Glomerular endothelial cell (primary cell): ENCODE measurements around the gene NGEF. TPM values are rescaled to one million over a fixed set of nuclear protein-coding genes. Genes with fewer than 3 reads are reported as not detected.
"Not testable (repeated sequence)": the region's sequence is repeated elsewhere in the genome, so short reads cannot be mapped to it uniquely, and the experiment has no call there.

Experiments used
- DNase-seq: peaks from one replicate; pipeline ENCODE4 v3.0.0-alpha.2; 2011; ENCODE audit warnings: low read depth, low spot score; ENCODE audit errors: extremely low read depth
- total RNA-seq: library from RNA; depleted of rRNA; stranded (reverse); fragments of >200 nt; gene quantifications from 2 replicates; pipeline ENCODE4 v1.2.3, GENCODE V29; 2015

Gene NGEF, protein sequence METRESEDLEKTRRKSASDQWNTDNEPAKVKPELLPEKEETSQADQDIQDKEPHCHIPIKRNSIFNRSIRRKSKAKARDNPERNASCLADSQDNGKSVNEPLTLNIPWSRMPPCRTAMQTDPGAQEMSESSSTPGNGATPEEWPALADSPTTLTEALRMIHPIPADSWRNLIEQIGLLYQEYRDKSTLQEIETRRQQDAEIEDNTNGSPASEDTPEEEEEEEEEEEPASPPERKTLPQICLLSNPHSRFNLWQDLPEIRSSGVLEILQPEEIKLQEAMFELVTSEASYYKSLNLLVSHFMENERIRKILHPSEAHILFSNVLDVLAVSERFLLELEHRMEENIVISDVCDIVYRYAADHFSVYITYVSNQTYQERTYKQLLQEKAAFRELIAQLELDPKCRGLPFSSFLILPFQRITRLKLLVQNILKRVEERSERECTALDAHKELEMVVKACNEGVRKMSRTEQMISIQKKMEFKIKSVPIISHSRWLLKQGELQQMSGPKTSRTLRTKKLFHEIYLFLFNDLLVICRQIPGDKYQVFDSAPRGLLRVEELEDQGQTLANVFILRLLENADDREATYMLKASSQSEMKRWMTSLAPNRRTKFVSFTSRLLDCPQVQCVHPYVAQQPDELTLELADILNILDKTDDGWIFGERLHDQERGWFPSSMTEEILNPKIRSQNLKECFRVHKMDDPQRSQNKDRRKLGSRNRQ
- total RNA-seq: 0.19 and 0.47 TPM in 2 replicates

- DNase-seq: no peak
These were observed at the start of gene NGEF for GRCh38 chr2:233013027-233013461. NGEF (minus strand) TSS chr2:233013256; CDS start chr2:232974890, 38,366 bp downstream.

GRCh38 chr2:233062451-233062850 lies 49.4 kb upstream of the NGEF start:
- no peak for DNase-seq

DNA sequence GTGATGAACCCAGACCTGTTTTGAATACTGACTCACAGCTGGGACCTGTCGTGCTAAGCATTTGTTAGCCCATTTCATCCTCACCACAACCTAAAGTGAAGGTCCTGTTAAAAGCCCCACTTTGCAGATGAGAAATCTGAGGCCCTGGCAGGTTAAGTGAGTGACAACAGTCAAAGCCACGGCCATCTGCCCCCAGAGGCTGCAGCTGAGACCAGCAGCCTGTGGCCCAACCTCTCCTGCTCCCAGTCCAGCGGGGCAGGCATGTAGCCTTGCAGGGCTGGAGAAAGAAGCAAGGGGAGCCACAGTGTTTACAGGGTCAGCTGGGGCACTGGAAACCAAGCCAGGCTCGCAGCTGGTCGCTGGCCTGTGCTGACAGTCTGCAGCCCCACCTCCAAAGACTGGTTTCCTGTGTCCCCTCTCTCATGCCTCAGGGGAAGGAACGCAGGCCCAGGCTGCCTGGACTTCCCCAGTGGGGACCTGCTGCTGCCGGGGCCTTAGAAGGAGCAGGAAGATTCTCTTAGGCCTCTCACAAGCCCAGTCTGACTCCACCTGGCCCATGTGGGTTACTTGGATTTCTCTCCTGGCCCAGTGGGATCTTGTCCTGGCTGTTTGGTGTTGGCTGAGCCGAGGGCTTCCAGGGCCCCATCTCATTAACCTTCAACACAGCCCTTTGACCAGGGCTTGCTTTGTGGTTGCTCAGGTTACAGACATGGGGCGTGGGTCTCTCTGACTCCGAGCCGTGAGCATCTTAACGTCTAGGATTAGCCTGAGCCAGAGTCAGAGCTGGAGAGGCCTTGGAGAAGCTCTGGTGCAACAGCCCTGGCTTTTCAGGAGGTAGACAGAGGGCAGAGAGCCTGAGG lies 48.8 kb upstream of the NGEF start:
- no peak for DNase-seq

- DNase-seq: no peak
These were observed 48.0 kb upstream of the NGEF start for GRCh38 chr2:233060980-233061590.

DNA sequence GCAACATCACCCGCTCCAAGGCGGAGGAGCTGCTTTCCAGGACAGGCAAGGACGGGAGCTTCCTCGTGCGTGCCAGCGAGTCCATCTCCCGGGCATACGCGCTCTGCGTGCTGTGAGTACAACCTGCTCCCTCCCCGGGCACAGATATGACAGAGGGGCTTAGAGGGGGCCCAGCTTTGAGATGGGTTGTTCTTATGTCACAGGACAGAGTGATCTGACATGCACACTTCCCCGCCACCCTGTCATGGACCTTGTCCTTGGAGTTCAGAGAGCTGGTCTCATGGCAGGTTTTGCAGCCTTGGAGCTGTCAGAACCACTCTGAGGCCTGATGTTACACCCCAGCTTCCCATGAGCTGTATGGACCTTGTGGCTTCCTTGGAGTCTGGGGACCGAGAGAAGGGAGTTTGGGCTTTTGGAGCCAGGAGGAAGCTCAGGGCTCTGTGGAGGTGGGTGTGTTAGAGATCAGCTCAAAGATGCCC lies 47.5 kb upstream of the NGEF start:
- DNase-seq: no peak

GRCh38 chr2:233059797-233060500 lies 46.9 kb upstream of the NGEF start, which contains the start of gene INPP5D:
INPP5D (plus strand) TSS chr2:233060342; CDS start chr2:233060479, 137 bp downstream.
- no peak for DNase-seq

- DNase-seq: no peak
These were observed 46.4 kb upstream of the NGEF start for GRCh38 chr2:233059547-233059796.

DNA sequence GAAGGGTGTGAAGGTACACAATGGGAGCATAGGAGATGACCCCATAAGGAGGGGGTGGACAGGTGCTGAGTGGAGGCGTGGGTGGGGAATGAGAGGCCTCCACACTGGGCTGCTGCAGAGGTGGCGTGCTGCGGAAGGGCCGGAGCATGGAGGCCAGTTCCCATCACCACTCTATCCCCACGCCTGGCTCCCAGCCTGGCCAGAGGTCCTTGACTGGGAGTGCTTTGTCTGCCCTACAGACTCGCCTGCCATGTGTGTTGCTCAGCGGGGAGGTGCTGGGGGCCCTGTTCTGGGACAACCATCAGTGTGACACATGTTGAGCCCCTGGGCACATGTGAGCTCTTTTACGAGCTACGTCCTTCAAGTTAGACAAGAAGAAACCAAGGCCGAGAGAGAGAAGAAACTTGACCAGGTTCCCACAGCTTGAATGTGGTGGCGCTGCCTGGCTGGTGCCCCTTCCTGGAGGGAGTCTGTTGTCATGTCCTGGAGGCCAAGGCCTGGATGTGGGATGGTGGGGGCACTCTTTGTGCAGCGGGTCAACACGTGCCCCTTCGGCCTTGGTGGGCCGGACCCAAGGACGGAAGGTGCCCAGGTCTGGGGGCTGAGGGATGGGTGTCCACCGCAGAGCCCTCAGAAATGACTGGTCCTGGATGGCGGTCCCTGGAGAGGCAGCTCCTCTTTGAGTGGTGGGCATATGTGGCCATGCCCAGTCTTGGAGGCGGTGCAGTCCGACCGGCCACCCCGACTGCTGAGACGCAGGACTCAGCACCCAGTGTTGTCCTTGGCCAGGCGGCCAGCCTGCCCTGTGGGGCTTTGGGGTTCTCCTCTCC lies 45.9 kb upstream of the NGEF start:
- DNase-seq: no peak

DNA sequence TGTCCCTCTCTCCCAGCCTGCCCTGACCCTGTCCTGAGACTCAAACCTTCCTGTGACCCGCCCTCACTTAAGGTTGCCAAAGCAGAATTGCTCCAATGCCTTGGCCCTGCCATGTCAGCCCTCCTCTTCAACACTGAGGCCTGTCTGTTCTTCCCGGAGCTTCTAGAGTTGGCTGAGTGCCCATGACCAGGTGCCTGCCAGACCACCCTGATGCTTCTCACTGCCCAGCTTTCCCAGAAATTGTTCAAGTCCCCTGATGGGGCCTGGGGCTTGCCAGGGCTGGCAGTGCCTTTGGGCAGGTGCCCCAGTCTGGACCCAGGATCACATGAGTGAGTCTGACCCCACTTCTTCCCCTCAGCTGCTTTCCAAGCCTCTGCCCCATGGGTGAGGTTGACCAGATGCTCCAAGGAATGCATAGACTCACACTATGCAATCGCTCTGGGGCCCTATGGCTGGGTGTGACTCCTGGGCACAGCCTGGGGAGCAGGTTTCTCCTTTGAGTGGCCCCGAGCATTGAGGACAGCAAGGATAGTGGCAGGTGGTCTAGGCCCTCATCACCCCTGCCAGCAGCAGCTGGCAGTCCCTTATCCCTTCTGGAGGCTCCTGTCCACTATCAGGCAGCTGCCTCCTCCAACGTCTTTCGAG lies 44.0 kb upstream of the NGEF start:
- DNase-seq: no peak

DNA sequence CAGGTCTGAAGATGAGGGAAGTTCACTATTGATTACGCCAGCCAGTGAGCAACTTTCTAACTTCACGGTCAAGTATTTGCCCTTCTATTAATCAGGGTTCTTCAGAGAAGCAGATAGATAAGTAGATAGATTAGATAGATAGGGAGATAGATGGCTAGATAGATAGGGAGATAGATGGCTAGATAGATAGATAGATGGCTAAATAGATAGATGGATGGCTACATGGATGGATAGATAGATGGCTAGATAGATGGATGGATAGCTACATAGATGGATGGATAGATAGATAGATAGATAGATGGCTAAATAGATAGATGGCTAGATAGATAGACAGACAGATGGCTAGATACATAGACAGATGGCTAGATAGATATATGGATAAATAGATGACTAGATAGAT lies 42.3 kb upstream of the NGEF start:
- no peak for DNase-seq

DNA sequence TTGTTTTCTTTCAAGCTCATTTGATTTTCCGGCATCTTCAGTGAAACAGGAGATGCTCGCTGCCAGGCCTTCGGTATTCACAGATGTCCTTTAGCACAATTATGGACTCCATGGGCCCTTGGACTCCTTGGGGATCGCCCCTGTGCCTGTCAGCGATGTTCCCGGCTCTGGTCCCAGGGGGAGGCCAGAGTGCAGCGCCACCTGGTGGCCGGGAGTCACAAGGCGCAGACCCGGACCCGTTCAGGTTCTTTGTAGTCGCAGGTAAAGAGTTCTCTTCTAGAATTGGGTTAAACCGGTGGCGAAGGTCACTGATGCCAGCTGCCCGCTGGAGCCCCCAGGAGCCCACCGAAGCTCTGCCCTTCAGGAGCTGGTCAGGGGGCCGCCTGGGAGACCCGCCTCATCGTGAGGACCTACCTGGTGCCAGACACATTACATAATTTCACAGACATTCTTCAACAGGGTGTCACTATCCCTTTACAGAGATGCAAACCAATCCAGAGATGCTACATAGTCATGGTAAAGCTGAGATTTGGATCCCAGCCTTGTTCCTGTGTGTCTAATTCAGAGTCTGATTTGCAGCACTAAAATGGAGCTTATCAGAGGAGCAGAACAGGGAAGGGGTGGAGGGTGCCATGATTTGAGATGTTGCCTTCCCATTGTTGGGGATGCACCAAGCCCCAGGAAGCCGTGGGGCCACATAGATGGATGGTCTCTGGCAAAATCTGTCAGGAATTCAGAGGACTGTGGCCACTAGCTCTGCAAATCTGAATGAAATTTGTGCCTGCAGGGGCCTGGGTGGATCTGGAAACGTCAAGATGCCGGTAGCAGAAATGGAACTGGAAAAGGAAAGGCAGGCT lies 41.1 kb upstream of the NGEF start:
- no peak for DNase-seq

- not testable (repeated sequence) for DNase-seq
These were observed 39.5 kb upstream of the NGEF start for GRCh38 chr2:233052517-233052916.

- peak; percentile 47 for DNase-seq
These were observed 38.4 kb upstream of the NGEF start for GRCh38 chr2:233051241-233052149.

DNA sequence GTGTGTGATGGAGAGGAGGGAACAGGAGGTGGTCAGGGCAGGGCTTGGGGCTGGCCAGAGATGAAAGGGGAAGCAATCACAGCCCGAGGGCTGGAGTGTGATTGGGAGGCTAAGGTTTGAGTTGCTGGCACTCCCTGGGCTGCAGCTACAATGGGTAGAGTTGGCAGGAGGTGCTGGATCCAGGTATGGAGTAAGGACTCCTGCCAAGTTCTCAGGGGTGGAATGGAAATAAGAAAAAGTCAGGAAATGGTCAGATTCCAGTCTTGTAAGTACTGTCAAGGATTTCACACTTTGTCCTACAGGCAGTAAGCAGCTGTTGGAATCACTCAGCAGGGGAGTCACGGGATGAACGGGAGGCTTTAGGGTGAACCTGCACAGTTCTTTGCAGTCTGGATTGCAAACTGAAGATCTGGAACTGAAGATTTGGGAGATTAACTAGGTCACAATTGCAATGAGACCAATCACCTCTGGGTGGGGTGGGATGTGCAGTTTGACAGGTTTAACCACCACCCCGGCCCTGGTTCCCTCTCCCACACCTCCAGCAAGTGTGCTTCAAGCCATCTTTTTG lies 36.2 kb upstream of the NGEF start:
- DNase-seq: no peak

DNA sequence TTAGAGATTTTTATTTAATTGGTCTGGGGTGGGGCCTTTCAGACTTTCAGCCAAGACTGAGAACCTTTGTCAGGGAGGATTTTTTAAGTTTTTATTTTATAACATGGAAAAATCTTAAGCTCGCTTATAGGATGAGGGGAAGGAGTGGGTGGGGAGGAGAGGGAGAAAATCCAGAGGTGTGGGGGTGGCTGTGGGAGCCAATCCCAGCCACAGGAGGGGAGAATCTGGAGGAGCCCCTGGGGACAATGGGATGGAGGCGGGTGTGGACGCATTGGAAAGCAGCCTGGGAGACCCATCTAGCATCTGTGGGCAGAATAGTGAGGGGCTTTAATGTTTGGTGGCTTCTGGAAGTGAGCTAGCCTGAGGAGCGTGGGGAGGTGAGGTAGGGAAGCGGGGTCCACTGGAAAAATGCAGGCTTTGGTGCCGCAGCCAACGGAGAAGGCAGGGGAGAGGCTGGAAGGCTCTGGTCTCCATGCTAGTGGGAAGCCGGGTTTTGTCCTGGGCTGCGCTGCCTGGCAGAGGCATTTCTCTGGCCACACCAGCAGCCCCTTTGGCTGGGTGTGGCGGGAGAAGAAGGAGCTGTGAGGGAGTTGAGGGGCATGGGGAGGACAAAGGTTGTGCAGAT lies 35.6 kb upstream of the NGEF start:
- no peak for DNase-seq

GRCh38 chr2:233047667-233048066 lies 34.6 kb upstream of the NGEF start:
- no peak for DNase-seq
